ENCODE measurements around the gene GSE1.

Gene GSE1

DNA sequence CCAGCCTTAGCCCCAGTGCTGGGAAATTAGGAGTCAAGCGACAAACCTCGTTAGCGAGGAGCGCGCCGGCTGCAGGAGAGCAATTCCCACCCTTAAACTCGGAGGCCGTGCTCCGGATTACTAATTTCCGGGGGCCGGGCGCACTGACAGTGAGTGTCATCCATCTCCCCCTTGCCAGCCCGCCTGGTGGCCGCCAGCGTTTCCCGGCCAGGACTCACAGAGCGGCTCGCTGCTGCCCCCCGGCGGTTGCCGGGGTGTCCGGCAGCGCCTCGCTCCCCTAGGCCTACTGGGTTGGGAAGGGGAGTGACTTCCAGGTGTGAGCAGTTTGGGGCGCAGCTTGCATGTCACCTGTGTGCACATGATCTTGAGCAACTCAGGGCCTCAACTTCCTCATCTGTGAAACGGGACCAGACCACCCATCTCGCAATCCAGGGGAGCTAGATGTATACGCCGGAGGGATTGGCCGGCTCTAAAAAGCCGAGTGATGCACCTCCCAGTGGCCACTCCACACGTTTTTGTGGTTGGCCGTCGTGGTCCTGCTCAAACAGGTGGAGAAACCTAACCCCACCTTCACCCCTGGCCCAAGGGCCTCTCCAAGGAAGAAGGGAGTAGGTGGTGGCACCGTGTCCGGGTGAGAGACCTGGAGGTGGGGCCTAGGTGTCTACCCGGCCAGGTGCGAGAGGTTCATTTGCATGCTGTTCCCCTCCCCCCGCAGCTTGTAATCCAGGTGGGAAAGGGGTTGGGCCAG, 2.5 kb upstream of the GSE1 start:
- TF ChIP-seq POLR2A (IDR thresholded peaks at IDR 0.05; ENCODE audit: low read depth, low read length) (no peak), POLR2AphosphoS5 (IDR thresholded peaks at IDR 0.05; ENCODE audit: low read depth, low read length) (no peak), TAF1 (IDR thresholded peaks at IDR 0.05; ENCODE audit: borderline replicate concordance, low read depth, low read length) (no peak)
- DNase-seq (ENCODE audit: insufficient read length), result peak; percentile 81
- peak; percentile 99 for FAIRE-seq

DNA sequence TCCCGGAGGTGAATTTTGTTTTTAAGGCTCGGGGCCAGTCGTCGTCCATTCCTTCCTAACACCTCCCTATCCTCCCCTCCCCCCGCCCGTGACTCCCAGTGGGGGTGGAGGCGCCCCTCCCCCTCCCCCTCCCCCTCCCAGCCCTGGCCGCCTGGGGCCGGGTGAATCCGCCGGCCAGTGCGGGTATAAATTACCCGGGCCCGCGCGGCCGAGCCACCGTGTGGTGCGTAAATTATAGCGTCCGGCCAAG, 2.0 kb upstream of the GSE1 start:
- DNase-seq (ENCODE audit: insufficient read length), result no peak
- FAIRE-seq, result no peak

DNA sequence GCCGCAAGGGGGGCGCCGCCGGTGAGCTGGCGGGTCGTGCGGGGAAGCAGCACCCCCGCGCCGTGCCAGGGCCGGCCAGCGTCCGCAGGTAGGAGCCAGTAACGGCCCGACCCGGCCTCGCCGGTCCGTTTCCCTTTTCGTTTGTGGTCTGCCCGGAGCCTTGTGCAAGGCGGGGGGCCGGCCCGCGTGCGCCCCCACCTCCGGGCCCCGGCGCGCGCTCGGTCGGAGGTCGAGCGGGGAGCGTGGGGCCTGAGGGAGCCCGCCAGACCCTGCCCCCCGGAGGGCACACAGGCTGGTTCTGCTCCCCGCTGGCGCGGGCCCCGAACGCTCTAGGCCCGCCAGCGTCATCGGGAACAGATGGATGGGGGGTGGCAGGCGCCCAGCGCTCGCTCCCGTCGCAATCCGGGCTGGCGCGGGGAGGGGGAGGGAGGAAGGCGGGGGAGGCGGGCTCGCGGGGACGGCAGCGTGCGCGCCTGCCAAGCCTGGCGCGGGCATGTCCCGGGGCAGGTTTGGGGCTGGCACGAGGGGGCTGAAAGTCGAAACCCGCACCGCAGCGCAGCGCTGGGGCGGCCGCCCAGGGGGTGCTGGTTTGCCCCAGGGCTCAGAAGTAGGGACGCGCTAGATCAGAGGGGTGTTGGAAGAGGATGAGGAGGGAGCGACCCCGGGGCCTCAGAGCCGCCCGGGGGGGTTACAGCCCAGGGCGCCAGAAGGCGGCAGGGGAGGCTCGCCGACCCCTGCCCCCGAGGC, 1.5 kb upstream of the GSE1 start:
- TF ChIP-seq POLR2A (IDR thresholded peaks at IDR 0.05; ENCODE audit: low read depth, low read length), result no peak
- FAIRE-seq (peak; percentile 84), DNase-seq (ENCODE audit: insufficient read length) (no peak)

More for the DNA sequence above, 2.0 kb upstream of the GSE1 start:
- TF ChIP-seq POLR2A (IDR thresholded peaks at IDR 0.05; ENCODE audit: low read depth, low read length), result no peak
- no peak for TF ChIP-seq POLR2AphosphoS5 (IDR thresholded peaks at IDR 0.05; ENCODE audit: low read depth, low read length)
- no peak for TF ChIP-seq TAF1 (IDR thresholded peaks at IDR 0.05; ENCODE audit: borderline replicate concordance, low read depth, low read length)

DNA sequence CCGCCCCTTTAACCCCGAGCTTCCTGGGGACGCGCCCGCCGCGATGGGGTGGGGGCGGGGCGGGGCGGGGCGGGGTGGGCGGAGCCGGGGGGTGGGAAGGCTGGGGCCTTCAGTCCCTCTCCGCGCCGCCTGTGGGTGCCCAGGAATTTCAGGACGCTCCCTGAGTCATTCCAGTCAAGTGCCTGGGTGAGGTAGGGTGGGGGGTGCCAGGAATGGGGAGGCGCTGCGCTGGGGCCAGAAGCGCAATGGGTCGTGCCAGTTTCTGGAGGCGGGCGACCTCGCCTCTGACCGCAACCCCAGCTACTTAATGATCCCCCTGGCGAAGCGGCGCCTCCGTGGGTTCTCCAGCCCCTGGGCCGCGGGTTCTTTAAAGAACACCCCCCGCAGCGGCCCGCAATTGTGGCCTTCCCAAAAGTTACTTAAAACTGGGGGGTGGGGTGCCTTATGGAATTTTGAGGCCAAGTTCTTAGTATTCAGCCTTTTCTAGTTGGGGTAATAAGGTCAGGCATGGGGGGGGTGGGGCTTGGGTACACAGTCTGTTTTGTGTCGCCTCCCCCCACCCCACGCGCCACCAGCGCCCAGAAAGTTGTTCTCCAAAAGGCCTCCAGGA, 826 bp upstream of the GSE1 start:
- TF ChIP-seq POLR2AphosphoS5 (IDR thresholded peaks at IDR 0.05; ENCODE audit: low read depth, low read length) (no peak), TAF1 (IDR thresholded peaks at IDR 0.05; ENCODE audit: borderline replicate concordance, low read depth, low read length) (no peak), POLR2A (IDR thresholded peaks at IDR 0.05; ENCODE audit: low read depth, low read length) (no peak)
- FAIRE-seq, result no peak
- no peak for DNase-seq (ENCODE audit: insufficient read length)

DNA sequence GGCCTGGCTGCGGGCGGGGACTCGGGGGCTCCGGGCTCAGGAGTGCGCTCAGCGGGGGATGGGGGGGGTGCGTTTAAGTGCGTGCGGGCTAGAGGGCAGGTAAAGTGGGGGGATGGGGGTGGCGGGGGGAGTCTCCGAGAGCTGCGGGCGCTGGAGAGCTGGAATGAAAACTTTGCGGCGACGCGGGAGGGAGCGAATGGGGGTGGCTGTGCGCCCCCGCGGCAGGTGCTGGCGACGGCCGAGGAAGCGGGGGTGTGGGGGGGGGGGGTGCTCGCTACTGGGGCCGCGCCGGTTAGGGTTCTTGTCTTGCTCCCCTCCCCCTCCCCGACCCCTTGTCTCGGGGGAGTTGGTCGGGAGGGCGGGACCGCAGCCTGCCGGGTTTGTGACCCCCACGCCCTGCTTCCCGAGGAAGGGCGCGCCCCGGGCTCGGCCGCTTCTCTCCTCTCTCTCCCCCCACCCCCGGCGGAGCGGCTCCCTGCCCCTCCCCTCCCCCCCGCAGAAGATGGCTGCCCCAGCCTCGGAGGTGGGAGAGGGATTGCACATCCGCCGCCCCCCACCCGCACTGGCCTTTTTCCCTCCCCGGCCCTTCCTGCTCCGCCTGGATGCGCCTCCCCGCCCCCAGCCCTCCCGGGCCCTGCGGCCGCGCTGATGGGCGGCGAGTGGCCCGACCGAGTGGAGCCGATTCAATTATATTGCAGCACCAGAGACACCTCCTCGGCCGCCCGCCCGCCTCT, 649 bp downstream of the GSE1 start:
- peak; percentile 69 for FAIRE-seq
- TF ChIP-seq POLR2AphosphoS5 (IDR thresholded peaks at IDR 0.05; ENCODE audit: low read depth, low read length), result no peak
- no peak for TF ChIP-seq POLR2A (IDR thresholded peaks at IDR 0.05; ENCODE audit: low read depth, low read length)
- no peak for TF ChIP-seq TAF1 (IDR thresholded peaks at IDR 0.05; ENCODE audit: borderline replicate concordance, low read depth, low read length)
- DNase-seq (ENCODE audit: insufficient read length), result no peak

DNA sequence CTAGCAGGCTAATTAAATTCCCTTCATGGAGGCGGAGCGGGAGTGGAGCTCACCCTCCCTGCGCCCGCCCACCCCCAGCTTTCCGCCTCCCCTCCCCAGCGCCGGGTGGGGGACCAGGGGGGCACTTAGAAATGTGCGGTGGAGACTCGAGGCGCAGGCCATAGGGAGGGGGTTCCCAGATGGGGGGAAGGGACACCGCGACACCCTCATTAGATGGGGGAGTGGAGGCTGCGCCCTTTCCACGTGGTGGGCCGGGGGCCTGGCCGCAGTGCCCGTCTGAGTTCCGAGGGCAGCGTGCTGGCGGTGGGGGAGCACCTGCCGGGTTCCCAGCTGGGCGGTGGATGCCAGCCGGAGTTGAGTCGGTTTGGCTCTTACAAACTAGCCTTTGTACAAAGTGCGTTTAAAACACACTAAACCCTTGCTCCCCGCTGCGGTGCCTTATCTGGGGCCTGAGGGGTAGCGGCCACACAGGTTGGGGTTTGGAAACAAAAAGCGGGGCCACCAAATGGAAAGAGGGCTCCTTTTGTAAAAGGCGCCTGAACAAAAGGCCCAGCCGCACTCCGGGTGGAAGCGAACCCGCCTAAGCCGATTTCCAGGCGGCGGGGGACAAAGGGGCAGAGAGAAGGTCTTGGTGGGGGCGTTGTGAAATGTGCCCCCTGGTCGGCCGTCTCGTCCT, 1.4 kb downstream of the GSE1 start:
- TF ChIP-seq POLR2A (IDR thresholded peaks at IDR 0.05; ENCODE audit: low read depth, low read length) (no peak), POLR2AphosphoS5 (IDR thresholded peaks at IDR 0.05; ENCODE audit: low read depth, low read length) (no peak), TAF1 (IDR thresholded peaks at IDR 0.05; ENCODE audit: borderline replicate concordance, low read depth, low read length) (no peak)
- DNase-seq (ENCODE audit: insufficient read length) (no peak), FAIRE-seq (peak; percentile 17)

DNA sequence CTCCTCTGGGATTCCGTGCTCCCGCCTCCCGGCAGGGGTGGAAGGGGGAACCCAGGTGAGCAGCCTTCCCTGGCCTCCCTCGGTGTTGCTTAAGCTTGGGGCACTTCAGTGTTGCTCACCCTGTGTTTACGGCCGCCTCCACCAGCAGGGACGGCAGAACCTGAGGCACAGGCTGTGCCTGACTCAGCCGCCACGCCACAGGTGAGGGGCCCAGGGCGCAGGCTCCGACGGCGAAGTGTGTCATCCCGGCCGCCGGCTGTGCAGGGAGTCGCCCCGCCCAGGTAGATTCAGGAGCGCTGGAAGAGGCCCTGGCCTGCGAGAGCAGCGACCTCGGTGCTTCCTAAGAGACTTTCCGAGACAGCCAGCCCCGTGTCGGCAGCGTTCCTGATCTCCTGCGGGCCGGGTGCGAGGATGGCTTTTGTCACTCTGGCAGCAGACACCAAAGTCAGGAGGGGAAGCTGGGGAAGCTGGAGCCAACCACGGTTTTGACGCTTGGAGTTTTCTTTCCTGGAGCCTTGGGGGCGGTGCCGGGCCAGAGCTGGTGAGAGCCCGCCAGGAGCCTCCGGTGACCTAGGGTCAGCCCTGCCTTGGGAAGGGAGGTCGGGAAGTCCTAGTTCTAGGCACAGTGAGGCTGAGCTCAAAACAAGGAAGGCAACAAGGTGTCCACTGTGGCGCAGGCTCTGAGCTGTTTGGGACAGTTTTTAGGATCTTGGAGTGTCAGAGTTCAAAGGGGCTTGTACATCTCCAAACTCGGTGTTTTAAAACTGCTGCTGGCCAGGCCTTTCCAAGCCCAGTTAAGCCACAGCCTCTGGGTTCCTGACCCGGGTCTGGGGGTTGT, 2.1 kb downstream of the GSE1 start:
- TF ChIP-seq POLR2AphosphoS5 (IDR thresholded peaks at IDR 0.05; ENCODE audit: low read depth, low read length) (no peak), TAF1 (IDR thresholded peaks at IDR 0.05; ENCODE audit: borderline replicate concordance, low read depth, low read length) (no peak), POLR2A (IDR thresholded peaks at IDR 0.05; ENCODE audit: low read depth, low read length) (no peak)
- FAIRE-seq (no peak), DNase-seq (ENCODE audit: insufficient read length) (no peak)

DNA sequence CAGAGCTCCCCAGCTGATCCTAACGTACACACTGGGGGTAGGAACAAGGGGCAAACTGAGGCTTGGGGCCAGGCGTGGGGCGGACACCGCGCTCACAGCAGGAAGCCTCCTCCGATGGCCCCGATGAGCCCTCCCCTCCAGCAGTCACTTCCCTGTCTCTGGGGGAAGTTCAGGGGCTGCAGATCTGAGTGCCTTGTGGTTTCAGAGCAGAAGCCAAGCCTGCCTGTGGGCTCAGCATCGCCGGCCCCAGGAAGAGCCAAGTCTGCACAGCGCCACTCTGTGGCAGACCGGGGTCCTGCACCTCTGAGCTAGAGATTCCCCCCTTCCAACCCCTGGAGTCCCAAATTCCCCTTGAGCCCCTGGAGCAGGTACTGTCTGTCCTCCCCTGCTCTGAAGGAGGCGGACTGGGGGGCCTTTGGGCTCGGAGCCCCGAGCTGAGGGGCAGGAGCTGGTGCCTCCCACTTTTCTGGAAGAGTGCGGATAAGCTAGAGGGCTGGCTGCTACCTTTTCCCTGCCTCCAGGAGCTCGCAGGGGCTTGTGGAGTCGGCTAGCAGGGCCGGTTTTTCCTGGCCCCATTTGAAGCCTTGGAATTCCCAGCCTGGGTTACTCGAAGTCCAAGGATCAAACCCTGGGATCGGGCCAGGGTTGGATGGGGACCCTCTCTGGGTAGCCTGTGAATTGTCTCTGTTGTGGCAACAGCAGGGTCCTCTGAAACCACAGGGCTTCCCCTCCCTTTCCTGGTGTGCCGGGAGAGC, 2.9 kb downstream of the GSE1 start:
- TF ChIP-seq TAF1 (IDR thresholded peaks at IDR 0.05; ENCODE audit: borderline replicate concordance, low read depth, low read length), result no peak
- no peak for TF ChIP-seq POLR2A (IDR thresholded peaks at IDR 0.05; ENCODE audit: low read depth, low read length)
- TF ChIP-seq POLR2AphosphoS5 (IDR thresholded peaks at IDR 0.05; ENCODE audit: low read depth, low read length), result no peak
- FAIRE-seq (peak; percentile 99), DNase-seq (ENCODE audit: insufficient read length) (peak; percentile 93)

DNA sequence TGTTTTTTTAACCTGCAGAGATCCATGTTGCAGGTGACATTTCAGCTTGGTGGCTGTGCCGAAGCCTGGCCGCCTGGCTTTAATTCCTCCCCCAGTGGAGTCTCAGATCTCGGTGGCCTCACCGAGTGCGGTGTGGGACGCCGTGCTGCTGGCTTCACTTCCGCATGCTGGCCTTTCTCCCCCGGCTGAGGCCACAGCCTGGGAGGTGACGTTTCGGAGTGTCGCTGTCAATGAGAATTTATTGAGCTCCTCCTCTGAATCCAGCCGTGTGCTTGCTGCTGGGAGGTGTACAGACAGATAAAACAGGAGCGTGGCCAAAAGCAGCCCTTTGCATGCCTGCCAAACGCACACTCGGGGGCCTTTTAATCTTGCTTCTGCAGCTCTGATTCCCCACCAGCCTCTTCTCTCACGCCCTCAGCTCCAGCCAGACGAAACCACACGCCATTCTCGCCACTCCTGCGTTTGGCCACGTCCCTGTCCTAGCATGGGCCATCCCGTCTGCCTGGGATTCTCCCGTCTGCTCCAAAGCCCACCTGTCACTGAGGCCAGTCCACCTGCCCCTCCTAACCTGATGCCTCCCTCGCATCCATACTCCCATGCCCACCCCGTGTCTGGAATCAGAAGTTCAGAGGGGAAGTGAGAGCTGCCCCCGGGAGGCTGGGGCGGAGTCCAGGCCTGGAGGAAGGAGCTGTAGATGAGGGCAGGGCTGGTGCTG, 3.6 kb downstream of the GSE1 start:
- peak; percentile 91 for FAIRE-seq
- TF ChIP-seq POLR2AphosphoS5 (IDR thresholded peaks at IDR 0.05; ENCODE audit: low read depth, low read length) (0 out of 2 replicates have a peak, but pooled peaks have one; percentile 11), TAF1 (IDR thresholded peaks at IDR 0.05; ENCODE audit: borderline replicate concordance, low read depth, low read length) (no peak)
- DNase-seq (ENCODE audit: insufficient read length), result peak; percentile 81

Data from GM12892 (cell line).